ENCODE measurements around the gene ABHD2. TPM values are rescaled to one million over a fixed set of nuclear protein-coding genes. Genes with fewer than 3 reads are reported as not detected.
A peak's percentile ranks its signal among the peaks of the same experiment; 100 is the strongest.

The ABHD2 gene
- total and polyA plus RNA-seq, 2 donors = 16.0 to 41.0 TPM

GRCh38 chr15:89150287-89150686 lies 62.0 kb downstream of the ABHD2 start:
- Histone ChIP-seq H3K4me3 (ENCODE audit: low read depth, low read length) (no peak overlapping the region), H3K27ac (ENCODE audit: low read depth) (no peak overlapping the region), H3K4me1 (ENCODE audit: insufficient read depth) (no peaks in the 10 kb centered on the region), H3K36me3 (ENCODE audit: insufficient read depth) (no peaks in the 10 kb centered on the region)
- DNase-seq (ENCODE audit: extremely low spot score) = no peak
- 81% methylated on average over 3 of the region's 3 CpGs for WGBS

DNA sequence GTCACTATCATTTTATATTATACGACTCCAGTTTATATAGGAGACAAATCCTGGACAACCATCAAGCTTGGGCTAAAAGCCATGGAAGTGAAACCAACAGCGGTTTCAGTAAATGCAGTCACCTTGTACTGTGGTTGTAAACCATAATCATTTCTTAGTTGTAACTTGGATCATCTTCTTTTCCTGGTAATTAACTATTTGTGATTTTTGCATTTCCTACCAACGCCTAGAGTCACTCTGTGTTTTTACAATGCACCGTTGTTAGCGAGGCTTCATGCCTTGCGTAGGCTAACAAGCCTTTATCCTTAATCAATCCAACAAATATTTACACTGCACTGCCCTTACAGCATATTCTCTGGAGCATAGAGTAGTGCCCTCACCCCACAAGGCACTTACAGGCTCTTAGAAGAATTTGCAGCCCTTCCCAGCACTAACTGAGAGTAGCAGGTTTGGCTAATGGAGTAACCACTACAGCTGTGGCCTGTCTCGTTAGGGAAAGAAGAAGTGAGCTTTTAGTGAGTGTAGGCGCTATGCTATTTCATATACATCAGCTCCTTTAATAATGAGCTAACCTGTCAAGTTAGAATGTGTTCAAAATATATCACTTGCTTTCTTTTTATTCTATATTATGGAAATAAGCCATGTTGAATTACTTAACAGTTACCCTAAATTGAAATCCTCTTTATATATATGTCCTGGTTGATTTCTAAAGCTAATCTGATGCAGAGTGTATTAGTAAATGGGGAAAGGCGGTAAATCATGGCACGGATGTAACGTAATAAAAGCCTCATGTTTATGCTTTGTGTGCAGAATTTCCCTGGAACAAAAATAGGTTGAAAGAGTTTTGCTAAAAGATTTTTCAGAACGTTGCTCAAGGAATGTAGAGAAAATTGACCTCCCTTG lies 62.8 kb downstream of the ABHD2 start:
- Histone ChIP-seq H3K36me3 (ENCODE audit: insufficient read depth) (no peaks in the 10 kb centered on the region), H3K4me3 (ENCODE audit: low read depth, low read length) (no peak overlapping the region), H3K4me1 (ENCODE audit: insufficient read depth) (no peaks in the 10 kb centered on the region), H3K27ac (ENCODE audit: low read depth) (no peak overlapping the region)
- peak; percentile 60 for DNase-seq (ENCODE audit: extremely low spot score)
- WGBS = 56% methylated on average over 12 of the region's 12 CpGs

DNA sequence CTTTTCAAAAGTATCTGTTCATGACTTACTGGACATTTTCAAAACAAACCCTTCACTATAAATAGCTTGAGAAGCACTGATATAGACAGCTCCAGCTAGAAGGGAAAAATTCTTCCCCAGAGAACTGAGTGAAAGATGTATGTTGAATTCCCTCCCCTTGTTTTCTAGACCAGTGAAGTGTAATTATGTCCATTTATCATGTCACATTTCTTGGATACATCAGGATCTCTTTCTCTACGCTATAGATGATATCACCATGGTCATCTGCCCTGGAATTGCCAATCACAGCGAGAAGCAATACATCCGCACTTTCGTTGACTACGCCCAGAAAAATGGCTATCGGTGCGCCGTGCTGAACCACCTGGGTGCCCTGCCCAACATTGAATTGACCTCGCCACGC lies 66.9 kb downstream of the ABHD2 start:
- WGBS = 98% methylated on average over 10 of the region's 10 CpGs
- H3K4me1 ChIP-seq (ENCODE audit: insufficient read depth) = no peaks in the 10 kb centered on the region
- H3K27ac ChIP-seq (ENCODE audit: low read depth) = no peak overlapping the region
- no peak for DNase-seq (ENCODE audit: extremely low spot score)
- H3K4me3 ChIP-seq (ENCODE audit: low read depth, low read length) = no peak overlapping the region
- H3K36me3 ChIP-seq (ENCODE audit: insufficient read depth) = no peaks in the 10 kb centered on the region

DNA sequence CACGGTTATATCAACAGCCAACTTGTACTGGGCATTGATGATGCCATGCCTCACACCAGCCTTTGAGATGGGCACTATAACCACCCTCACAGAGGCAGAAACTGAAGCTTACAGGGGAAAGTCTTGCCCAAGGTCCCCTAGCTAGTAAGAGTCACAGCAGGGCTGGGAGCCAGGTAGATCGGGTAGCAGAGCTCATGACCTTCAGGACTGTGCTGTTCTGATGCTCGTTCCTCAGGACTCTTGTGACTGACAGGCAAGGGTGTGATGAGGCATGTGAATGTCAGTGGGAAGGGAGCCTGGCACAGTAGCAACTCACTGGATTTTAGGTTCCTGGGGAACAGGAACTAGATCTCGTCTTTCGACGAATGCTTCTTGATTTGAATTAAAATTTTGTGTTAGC lies 67.4 kb downstream of the ABHD2 start:
- WGBS = 93% methylated on average over 6 of the region's 6 CpGs
- DNase-seq (ENCODE audit: extremely low spot score) = no peak
- Histone ChIP-seq H3K4me1 (ENCODE audit: insufficient read depth) (no peaks in the 10 kb centered on the region), H3K4me3 (ENCODE audit: low read depth, low read length) (no peak overlapping the region), H3K27ac (ENCODE audit: low read depth) (no peak overlapping the region), H3K36me3 (ENCODE audit: insufficient read depth) (no peaks in the 10 kb centered on the region)

DNA sequence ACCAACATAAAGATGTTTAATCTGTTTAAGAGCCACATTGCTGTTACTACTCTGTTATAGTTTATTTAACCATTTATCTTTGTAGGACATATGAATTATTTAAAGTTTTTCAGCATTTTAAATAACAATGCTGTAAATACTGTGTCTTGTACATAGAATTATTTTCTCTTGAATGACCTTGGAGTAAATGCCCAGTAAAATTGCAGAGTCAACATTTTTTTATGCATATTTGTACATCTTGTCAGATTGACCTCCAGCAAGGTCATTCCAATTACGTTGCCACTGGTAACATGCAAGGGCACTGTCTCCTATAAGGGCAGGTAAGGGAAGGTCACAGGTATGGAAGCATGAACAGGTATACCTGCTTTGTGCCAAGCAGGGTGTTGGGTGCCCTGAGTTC lies 68.8 kb downstream of the ABHD2 start:
- Histone ChIP-seq H3K4me3 (ENCODE audit: low read depth, low read length) (no peak overlapping the region), H3K36me3 (ENCODE audit: insufficient read depth) (no peaks in the 10 kb centered on the region), H3K27ac (ENCODE audit: low read depth) (no peak overlapping the region), H3K4me1 (ENCODE audit: insufficient read depth) (no peaks in the 10 kb centered on the region)
- no peak for DNase-seq (ENCODE audit: extremely low spot score)
- 94% methylated on average over 1 of the region's 1 CpG for WGBS

DNA sequence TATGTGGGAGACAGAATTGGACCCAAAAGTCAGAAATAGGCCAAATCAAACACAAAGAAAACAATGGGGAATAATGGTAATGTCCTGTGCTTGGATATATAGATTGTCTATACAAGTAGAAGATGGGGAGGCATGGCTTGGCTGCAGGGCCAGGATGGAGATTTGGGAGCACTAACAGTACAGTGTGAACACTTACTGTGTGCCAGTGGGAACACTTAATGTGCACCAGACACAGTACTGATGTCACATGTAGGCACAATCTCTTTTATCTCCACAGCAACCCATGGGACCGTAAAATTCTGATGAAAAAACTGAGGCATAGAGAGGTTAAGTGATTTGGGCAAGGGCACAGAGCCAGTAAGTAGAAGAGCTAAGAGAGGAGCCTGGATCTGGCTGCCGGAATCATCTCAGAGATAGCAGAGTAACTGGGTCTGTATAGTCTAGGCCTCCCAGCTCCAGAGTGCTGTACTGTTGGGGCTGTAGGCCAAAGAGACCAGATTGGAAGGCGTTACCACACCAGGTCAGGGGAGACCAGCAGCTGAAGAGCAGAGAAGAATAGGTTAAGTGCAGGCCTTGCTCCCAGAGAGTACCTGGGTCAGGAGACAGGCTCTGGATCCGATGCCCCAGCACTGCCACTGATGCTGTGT lies 69.8 kb downstream of the ABHD2 start:
- Histone ChIP-seq H3K36me3 (ENCODE audit: insufficient read depth) (no peaks in the 10 kb centered on the region), H3K4me3 (ENCODE audit: low read depth, low read length) (no peak overlapping the region), H3K4me1 (ENCODE audit: insufficient read depth) (no peaks in the 10 kb centered on the region), H3K27ac (ENCODE audit: low read depth) (no peak overlapping the region)
- 71% methylated on average over 4 of the region's 4 CpGs for WGBS
- no peak for DNase-seq (ENCODE audit: extremely low spot score)

DNA sequence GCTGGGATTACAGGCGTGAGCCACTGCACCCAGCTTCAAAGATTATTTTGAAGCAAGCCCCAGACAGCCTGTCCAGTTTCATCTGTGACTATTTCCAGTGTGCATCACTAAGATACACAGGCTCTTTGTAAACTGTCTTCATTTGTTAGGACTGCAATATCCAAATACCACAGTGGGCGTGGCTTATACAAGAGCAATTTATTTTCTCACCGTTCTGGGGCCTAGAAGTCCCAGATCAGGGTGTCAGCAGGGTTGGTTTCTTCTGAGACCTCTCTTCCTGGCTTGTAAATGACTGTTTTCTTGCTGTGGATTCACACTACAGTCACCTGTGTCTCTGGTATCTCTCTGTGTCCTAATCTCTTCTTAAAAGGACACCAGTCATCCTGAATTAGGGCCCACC lies 73.4 kb downstream of the ABHD2 start:
- H3K27ac ChIP-seq (ENCODE audit: low read depth) = no peak overlapping the region
- WGBS = 72% methylated on average over 3 of the region's 3 CpGs

GRCh38 chr15:89163271-89164055 lies 75.2 kb downstream of the ABHD2 start:
- Histone ChIP-seq H3K4me1 (ENCODE audit: insufficient read depth) (no peaks in the 10 kb centered on the region), H3K27ac (ENCODE audit: low read depth) (no peak overlapping the region)
- WGBS = 90% methylated on average over 5 of the region's 5 CpGs

More for the DNA sequence above, 73.4 kb downstream of the ABHD2 start:
- DNase-seq (ENCODE audit: extremely low spot score) = no peak
- no peaks in the 10 kb centered on the region for H3K4me1 ChIP-seq (ENCODE audit: insufficient read depth)
- no peaks in the 10 kb centered on the region for H3K36me3 ChIP-seq (ENCODE audit: insufficient read depth)
- no peak overlapping the region for H3K4me3 ChIP-seq (ENCODE audit: low read depth, low read length)

DNA sequence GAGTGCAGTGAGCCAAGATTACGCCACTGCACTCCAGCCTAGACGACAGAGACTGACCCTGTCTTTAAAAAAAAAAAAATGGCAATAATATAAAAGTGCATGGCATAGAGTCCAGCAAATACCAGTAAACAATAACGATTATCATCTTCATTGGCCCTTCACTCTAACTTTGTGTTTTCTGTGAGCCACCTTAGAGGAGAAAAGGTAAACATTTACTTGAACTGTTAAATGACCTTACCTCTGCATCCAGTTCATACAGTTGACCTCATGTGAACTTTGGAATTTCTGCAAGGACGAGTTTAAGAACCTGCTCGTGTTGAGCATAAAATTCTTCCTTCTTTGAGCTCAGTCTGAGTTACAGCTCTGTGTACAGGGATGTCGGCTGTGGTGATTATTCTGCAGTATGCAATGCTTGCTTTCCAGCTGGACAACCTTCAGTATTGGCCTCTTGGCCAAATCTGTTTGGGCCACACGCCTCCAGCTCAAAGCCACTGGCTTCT lies 76.5 kb downstream of the ABHD2 start:
- Histone ChIP-seq H3K27ac (ENCODE audit: low read depth) (no peak overlapping the region), H3K4me3 (ENCODE audit: low read depth, low read length) (no peak overlapping the region), H3K36me3 (ENCODE audit: insufficient read depth) (no peaks in the 10 kb centered on the region), H3K4me1 (ENCODE audit: insufficient read depth) (no peaks in the 10 kb centered on the region)
- DNase-seq (ENCODE audit: extremely low spot score) = no peak
- 53% methylated on average over 7 of the region's 7 CpGs for WGBS

More at GRCh38 chr15:89163271-89164055, 75.2 kb downstream of the ABHD2 start:
- Histone ChIP-seq H3K36me3 (ENCODE audit: insufficient read depth) (no peaks in the 10 kb centered on the region), H3K4me3 (ENCODE audit: low read depth, low read length) (no peak overlapping the region)
- no peak for DNase-seq (ENCODE audit: extremely low spot score)

DNA sequence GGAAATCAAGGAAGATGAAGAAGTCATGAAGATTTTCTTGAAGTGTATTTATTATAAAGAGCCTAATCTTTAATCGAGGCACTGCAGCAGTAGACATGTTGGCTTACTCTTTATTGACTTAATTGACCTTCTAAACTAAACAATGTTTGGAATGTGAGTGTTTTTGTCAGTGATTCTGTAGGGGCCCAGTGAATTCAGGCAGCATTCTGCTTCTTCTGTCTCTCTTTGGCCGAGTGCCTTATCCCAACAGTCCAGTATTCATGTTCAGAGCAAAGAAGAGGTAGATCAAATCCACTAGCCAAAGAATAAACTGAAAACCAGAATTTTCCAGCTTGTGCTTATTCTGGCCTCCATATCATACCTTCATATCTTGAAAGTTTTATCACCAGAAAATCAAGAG lies 77.4 kb downstream of the ABHD2 start:
- WGBS = 50% methylated on average over 2 of the region's 2 CpGs
- Histone ChIP-seq H3K27ac (ENCODE audit: low read depth) (no peak overlapping the region), H3K4me3 (ENCODE audit: low read depth, low read length) (no peak overlapping the region), H3K36me3 (ENCODE audit: insufficient read depth) (no peaks in the 10 kb centered on the region), H3K4me1 (ENCODE audit: insufficient read depth) (no peaks in the 10 kb centered on the region)
- no peak for DNase-seq (ENCODE audit: extremely low spot score)

GRCh38 chr15:89167267-89168176 lies 79.3 kb downstream of the ABHD2 start:
- no peaks in the 10 kb centered on the region for H3K36me3 ChIP-seq (ENCODE audit: insufficient read depth)
- 68% methylated on average over 7 of the region's 7 CpGs for WGBS
- no peak for DNase-seq (ENCODE audit: extremely low spot score)
- no peak overlapping the region for H3K4me3 ChIP-seq (ENCODE audit: low read depth, low read length)
- H3K27ac ChIP-seq (ENCODE audit: low read depth) = no peak overlapping the region
- H3K4me1 ChIP-seq (ENCODE audit: insufficient read depth) = no peaks in the 10 kb centered on the region

DNA sequence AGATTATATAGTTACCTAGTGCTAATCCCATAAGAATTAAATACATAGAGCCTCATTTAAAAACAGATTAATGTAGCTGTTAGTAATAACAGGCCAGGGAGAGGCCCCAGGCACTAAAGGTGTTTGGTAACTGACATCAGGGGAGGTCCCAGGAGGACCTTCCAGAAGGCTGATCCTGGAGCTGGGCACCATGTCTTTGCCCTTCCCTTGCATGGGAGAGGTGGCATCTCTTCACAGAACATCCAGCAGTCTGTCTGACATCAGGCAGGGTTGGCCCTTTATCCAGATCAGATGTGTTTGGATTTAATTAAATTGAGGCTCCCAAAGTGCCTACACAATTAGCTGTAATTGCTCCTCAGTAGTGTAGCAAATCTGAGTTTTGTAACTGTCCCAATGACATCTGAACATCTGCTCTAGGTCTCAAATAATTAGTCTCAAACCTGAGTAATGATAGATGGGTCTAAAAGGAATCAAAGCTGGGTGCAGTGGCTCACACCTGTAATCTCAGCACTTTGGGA lies 80.1 kb downstream of the ABHD2 start:
- H3K4me1 ChIP-seq (ENCODE audit: insufficient read depth) = no peaks in the 10 kb centered on the region
- no peak for DNase-seq (ENCODE audit: extremely low spot score)

More for the DNA sequence above, 80.1 kb downstream of the ABHD2 start:
- Histone ChIP-seq H3K27ac (ENCODE audit: low read depth) (no peak overlapping the region), H3K4me3 (ENCODE audit: low read depth, low read length) (no peak overlapping the region), H3K36me3 (ENCODE audit: insufficient read depth) (no peaks in the 10 kb centered on the region)
